ENCODE measurements around the gene RND1. TPM values are rescaled to one million over a fixed set of nuclear protein-coding genes. Genes with fewer than 3 reads are reported as not detected.
"Not testable (repeated sequence)": the region's sequence is repeated elsewhere in the genome, so short reads cannot be mapped to it uniquely, and the experiment has no call there.

Gene RND1
- total RNA-seq, 2 donors from 2014 or later = 0.70 TPM; not detected in 1

GRCh38 chr12:48851883-48852733 lies 13.6 kb downstream of the RND1 start, which contains the start of gene DDX23:
Gene DDX23, minus strand, starts transcription at chr12:48852163. Its CDS starts 6,381 bp downstream, at chr12:48845782.
- Histone ChIP-seq H3K4me3 (peak within 1 kb of the TSS; percentile 86 to 95), H3K36me3 (no peaks in the 10 kb centered on the region), H3K9me3 (no peaks in the 10 kb centered on the region), H3K27ac (peak within 1 kb of the TSS; percentile 77 to 78), H3K4me1 (peaks cover 0 to 27% of the 10 kb centered on the region in 2 donors), H3K27me3 (no peaks in the 10 kb centered on the region)
- TF ChIP-seq, protein P1, sequence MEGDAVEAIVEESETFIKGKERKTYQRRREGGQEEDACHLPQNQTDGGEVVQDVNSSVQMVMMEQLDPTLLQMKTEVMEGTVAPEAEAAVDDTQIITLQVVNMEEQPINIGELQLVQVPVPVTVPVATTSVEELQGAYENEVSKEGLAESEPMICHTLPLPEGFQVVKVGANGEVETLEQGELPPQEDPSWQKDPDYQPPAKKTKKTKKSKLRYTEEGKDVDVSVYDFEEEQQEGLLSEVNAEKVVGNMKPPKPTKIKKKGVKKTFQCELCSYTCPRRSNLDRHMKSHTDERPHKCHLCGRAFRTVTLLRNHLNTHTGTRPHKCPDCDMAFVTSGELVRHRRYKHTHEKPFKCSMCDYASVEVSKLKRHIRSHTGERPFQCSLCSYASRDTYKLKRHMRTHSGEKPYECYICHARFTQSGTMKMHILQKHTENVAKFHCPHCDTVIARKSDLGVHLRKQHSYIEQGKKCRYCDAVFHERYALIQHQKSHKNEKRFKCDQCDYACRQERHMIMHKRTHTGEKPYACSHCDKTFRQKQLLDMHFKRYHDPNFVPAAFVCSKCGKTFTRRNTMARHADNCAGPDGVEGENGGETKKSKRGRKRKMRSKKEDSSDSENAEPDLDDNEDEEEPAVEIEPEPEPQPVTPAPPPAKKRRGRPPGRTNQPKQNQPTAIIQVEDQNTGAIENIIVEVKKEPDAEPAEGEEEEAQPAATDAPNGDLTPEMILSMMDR (IDR thresholded peaks at IDR 0.05) = peak in 1 of 2 donors; percentile 18
- peak; percentile 96 for DNase-seq (ENCODE audit: low spot score)

- H3K36me3 ChIP-seq = peaks cover 70% of the 10 kb centered on the region
- H3K27ac ChIP-seq; H3K4me1 ChIP-seq; H3K9me3 ChIP-seq; H3K27me3 ChIP-seq; DNase-seq (ENCODE audit: low spot score); H3K4me3 ChIP-seq: not testable (repeated sequence)
These were observed 23.6 kb downstream of the RND1 start for GRCh38 chr12:48842021-48842420.

- H3K36me3 ChIP-seq = peaks cover 79% of the 10 kb centered on the region
- H3K27ac ChIP-seq = no peak overlapping the region
- no peaks in the 10 kb centered on the region for H3K27me3 ChIP-seq
- H3K4me3 ChIP-seq = no peak overlapping the region
- no peaks in the 10 kb centered on the region for H3K9me3 ChIP-seq
- TF ChIP-seq, protein P1 (IDR thresholded peaks at IDR 0.05) = no peak
- H3K4me1 ChIP-seq = no peaks in the 10 kb centered on the region
- DNase-seq (ENCODE audit: low spot score) = no peak
These were observed 27.6 kb downstream of the RND1 start for GRCh38 chr12:48838048-48838447.

DNA sequence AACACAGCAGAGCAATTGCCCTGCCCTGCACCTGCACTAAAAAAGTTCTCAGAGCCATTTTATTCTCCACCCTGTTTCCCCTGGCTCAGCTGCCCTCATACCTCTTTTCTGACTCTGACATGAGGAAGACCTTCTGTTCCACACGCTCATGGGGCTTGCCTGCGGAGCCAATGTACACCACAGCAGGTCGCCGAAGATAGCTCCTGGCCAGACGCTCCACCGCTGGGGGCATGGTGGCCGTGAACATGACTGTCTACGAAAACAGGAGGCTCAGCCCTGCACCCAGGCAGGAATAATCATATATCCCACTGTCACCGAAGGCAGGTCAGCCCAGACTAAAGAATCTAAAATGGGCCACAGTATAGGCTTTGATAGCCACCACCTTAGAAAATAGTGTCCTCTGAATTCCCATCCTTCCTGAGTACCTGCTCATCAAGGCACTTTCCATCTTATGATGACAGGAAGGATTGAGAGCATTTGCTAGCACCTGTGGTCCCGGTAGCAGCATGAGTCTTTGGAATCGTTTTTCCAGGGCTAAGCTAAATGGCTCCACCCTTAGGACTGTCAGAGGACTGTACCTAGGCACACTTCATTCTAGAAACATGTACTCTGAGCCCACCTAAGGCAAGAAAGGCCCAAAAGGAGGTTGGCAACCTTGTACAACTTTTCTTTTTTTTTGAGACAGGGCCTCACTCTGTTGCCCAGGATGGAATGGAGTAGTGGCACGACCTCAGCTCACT lies 33.2 kb downstream of the RND1 start:
- no peak for DNase-seq (ENCODE audit: low spot score)
- TF ChIP-seq, protein P1 (IDR thresholded peaks at IDR 0.05) = no peak
- no peak overlapping the region for H3K4me3 ChIP-seq
- no peaks in the 10 kb centered on the region for H3K27me3 ChIP-seq
- H3K36me3 ChIP-seq = peaks cover 91% of the 10 kb centered on the region
- no peaks in the 10 kb centered on the region for H3K9me3 ChIP-seq
- H3K27ac ChIP-seq = no peak overlapping the region
- H3K4me1 ChIP-seq = no peaks in the 10 kb centered on the region

DNA sequence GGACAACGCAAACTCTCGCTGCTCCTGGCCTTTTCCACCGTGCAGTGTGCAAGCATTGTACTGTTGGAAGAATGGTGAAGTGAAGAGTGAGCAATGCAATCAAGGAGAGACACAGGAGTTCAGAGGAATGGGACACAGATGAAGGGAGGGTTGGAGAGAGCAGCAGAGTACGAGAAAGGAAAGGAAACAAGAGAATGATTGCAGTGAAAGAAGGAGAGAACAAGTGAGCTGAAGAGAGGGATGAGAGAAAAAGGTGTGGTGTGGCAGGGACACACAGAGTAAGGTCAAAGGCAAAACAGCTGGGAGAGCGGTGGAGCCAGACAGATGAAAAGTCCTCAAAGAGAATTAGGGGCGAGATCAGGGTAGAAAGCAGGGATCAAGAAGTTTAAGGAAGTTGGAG lies 34.4 kb downstream of the RND1 start:
- no peak for DNase-seq (ENCODE audit: low spot score)
- Histone ChIP-seq H3K4me3 (no peak overlapping the region), H3K36me3 (peaks cover 78% of the 10 kb centered on the region), H3K27me3 (no peaks in the 10 kb centered on the region), H3K9me3 (no peaks in the 10 kb centered on the region), H3K4me1 (no peaks in the 10 kb centered on the region), H3K27ac (no peak overlapping the region)
- TF ChIP-seq, protein P1 (IDR thresholded peaks at IDR 0.05) = no peak

Measured in right atrium auricular region (tissue), 2 donors.